ENCODE results near the gene PTPRD. TPM values are rescaled to one million over a fixed set of nuclear protein-coding genes. Genes with fewer than 3 reads are reported as not detected.

PTPRD gene
- total and polyA plus RNA-seq, 9 of the 15 experiments (the other 6 are each of a cell fraction or from before 2014, with no cell fraction given): 0.11 TPM; not detected in 8

DNA sequence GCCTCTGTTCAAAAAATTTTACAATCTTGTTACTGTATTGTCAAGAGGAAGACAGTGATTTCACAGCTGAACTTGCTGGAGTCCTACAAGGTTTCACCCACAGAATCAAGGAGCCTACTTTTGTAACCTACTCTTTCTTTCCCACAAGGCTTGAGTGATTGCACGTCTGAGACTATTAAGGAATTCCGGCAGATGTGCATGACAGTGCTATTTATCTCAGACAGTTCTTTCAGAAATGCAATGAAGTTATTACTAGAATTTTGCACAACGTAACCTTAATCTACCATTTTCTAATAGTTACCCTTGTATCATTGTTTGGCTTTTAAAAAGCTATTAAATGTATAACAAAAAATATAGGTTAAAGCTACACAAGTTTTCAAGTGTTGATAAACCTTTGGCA is 400.1 kb downstream of the PTPRD start (continued):
- TF ChIP-seq ARNT (IDR thresholded peaks at IDR 0.05): no peak
- TF ChIP-seq PHF20 (IDR thresholded peaks at IDR 0.05; ENCODE audit: partially characterized antibody): no peak
- TF ChIP-seq RFX7 (CRISPR knock-in tag; IDR thresholded peaks at IDR 0.05): no peak
- TF ChIP-seq ZNF561 (CRISPR knock-in tag; conservative IDR thresholded peaks at IDR 0.05): no peak

DNA sequence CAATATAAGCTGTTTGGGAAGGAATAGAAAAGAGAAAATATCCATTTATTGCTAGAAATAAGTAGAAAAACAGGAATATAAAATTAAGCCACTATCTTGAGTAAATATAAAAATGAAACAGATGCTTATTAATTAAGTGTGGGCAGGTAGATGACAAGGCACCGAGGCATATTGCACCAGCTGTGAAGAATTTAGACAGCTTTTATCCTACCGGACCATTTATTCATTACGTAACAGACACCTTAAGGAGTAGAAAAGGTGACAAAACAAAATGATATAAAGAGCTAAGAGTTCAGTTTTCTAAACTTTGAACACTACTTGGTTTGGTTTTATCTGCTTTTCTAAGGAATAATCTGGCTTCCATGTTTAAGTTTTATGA is 404.1 kb downstream of the PTPRD start:
- WGBS (ENCODE audit: insufficient coverage, low coverage, missing lambda C conversion rate): 0% methylated on average over 3 of the region's 3 CpGs
- intact Hi-C loops (cut with micrococcal nuclease) (no loop called here), in situ Hi-C loops (cut with MboI) (no loop called here)
- Histone ChIP-seq H3K79me2 (ENCODE audit: control insufficient read depth, insufficient read depth, low read length) (no peaks in the 10 kb centered on the region), H3K4me1 (replicated peaks in 1 of 2; ENCODE audit: control insufficient read depth in 2 of 2, insufficient read depth in 2 of 2, low read length in 2 of 2) (no peaks in the 10 kb centered on the region), H3K36me3 (ENCODE audit: control insufficient read depth, insufficient read depth, low read length) (no peaks in the 10 kb centered on the region), H2AFZ (ENCODE audit: low read depth, low read length) (no peak overlapping the region), H3K4me2 (ENCODE audit: insufficient read depth, low read length) (no peak overlapping the region), H3K9me3 (replicated peaks; ENCODE audit: control insufficient read depth, insufficient read depth, low read depth, low read length) (no peaks in the 10 kb centered on the region), H3K27ac (ENCODE audit: extremely low read depth, low read depth, low read length) (no peak overlapping the region), H3K9me1 (ENCODE audit: control insufficient read depth, insufficient read depth, low read length) (no peaks in the 10 kb centered on the region), H4K20me1 (replicated peaks; ENCODE audit: control insufficient read depth, insufficient read depth, low read length) (no peaks in the 10 kb centered on the region), H3K4me3 (no peak overlapping the region), H3K27me3 (ENCODE audit: control insufficient read depth in 2 of 2, insufficient read depth in 2 of 2, low read length in 2 of 2) (no peaks in the 10 kb centered on the region), H3K9ac (ENCODE audit: insufficient read depth in 1 of 2, low read depth in 2 of 2, low read length in 2 of 2) (no peak overlapping the region)
- DNase-seq (ENCODE audit: extremely low read depth in 1 of 4, low spot score in 3 of 4): no peak
- POLR2A ChIA-PET: no interaction called here
- FAIRE-seq: no peak
- CTCF ChIA-PET (ENCODE audit: low intra/inter-chr PET ratio): no interaction called here
- no TSS peak for BruUV-seq (replicated peaks)
- ATAC-seq: no peak
- TF ChIP-seq TAF15 (IDR thresholded peaks at IDR 0.05; ENCODE audit: low read depth, low read length): no peak
- no peak for TF ChIP-seq BACH1 (tag; IDR thresholded peaks at IDR 0.05)
- no peak for TF ChIP-seq FOS (IDR thresholded peaks at IDR 0.05; ENCODE audit: extremely low read depth, insufficient read length)
- TF ChIP-seq, protein P1, sequence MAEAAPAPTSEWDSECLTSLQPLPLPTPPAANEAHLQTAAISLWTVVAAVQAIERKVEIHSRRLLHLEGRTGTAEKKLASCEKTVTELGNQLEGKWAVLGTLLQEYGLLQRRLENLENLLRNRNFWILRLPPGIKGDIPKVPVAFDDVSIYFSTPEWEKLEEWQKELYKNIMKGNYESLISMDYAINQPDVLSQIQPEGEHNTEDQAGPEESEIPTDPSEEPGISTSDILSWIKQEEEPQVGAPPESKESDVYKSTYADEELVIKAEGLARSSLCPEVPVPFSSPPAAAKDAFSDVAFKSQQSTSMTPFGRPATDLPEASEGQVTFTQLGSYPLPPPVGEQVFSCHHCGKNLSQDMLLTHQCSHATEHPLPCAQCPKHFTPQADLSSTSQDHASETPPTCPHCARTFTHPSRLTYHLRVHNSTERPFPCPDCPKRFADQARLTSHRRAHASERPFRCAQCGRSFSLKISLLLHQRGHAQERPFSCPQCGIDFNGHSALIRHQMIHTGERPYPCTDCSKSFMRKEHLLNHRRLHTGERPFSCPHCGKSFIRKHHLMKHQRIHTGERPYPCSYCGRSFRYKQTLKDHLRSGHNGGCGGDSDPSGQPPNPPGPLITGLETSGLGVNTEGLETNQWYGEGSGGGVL (CRISPR knock-in tag; IDR thresholded peaks at IDR 0.05): no peak
- TF ChIP-seq, protein P2, sequence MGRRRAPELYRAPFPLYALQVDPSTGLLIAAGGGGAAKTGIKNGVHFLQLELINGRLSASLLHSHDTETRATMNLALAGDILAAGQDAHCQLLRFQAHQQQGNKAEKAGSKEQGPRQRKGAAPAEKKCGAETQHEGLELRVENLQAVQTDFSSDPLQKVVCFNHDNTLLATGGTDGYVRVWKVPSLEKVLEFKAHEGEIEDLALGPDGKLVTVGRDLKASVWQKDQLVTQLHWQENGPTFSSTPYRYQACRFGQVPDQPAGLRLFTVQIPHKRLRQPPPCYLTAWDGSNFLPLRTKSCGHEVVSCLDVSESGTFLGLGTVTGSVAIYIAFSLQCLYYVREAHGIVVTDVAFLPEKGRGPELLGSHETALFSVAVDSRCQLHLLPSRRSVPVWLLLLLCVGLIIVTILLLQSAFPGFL (CRISPR knock-in tag; IDR thresholded peaks at IDR 0.05): no peak
- TF ChIP-seq, protein P3, sequence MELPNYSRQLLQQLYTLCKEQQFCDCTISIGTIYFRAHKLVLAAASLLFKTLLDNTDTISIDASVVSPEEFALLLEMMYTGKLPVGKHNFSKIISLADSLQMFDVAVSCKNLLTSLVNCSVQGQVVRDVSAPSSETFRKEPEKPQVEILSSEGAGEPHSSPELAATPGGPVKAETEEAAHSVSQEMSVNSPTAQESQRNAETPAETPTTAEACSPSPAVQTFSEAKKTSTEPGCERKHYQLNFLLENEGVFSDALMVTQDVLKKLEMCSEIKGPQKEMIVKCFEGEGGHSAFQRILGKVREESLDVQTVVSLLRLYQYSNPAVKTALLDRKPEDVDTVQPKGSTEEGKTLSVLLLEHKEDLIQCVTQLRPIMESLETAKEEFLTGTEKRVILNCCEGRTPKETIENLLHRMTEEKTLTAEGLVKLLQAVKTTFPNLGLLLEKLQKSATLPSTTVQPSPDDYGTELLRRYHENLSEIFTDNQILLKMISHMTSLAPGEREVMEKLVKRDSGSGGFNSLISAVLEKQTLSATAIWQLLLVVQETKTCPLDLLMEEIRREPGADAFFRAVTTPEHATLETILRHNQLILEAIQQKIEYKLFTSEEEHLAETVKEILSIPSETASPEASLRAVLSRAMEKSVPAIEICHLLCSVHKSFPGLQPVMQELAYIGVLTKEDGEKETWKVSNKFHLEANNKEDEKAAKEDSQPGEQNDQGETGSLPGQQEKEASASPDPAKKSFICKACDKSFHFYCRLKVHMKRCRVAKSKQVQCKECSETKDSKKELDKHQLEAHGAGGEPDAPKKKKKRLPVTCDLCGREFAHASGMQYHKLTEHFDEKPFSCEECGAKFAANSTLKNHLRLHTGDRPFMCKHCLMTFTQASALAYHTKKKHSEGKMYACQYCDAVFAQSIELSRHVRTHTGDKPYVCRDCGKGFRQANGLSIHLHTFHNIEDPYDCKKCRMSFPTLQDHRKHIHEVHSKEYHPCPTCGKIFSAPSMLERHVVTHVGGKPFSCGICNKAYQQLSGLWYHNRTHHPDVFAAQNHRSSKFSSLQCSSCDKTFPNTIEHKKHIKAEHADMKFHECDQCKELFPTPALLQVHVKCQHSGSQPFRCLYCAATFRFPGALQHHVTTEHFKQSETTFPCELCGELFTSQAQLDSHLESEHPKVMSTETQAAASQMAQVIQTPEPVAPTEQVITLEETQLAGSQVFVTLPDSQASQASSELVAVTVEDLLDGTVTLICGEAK (IDR thresholded peaks at IDR 0.05): no peak
- TF ChIP-seq, protein P3 (CRISPR knock-in tag; IDR thresholded peaks at IDR 0.05): no peak
